Liver (tissue), 9 donors: ENCODE data around the gene C3orf70. TPM values are rescaled to one million over a fixed set of nuclear protein-coding genes. Genes with fewer than 3 reads are reported as not detected.

Experiments
- DNase-seq: peaks from one replicate; pipeline ENCODE4 v3.0.0-alpha.2; 2017; ENCODE audit warnings: low spot score
- H3K27ac ChIP-seq, 2 donors: one replicate each; pipeline ENCODE4 v1.7.0; 2013; ENCODE audit warnings: inconsistent platforms in 2 of 2, low read length in 2 of 2, control low read depth in 1 of 2, low read depth in 1 of 2, mild to moderate bottlenecking in 1 of 2
- H3K27me3 ChIP-seq, 4 donors: one replicate each; pipeline versions ENCODE4 v1.6.1 to v1.7.0; 2013; ENCODE audit warnings: low read length in 3 of 4, inconsistent platforms in 1 of 4, mild to moderate bottlenecking in 1 of 4, moderate library complexity in 1 of 4; ENCODE audit not compliant: control insufficient read depth in 4 of 4, insufficient read depth in 4 of 4
- H3K36me3 ChIP-seq, 4 donors: one replicate each; pipeline versions ENCODE4 v1.6.1 to v1.7.0; 2013; ENCODE audit warnings: low read length in 3 of 4, mild to moderate bottlenecking in 3 of 4, low read depth in 1 of 4, moderate library complexity in 1 of 4; ENCODE audit not compliant: control insufficient read depth in 4 of 4, insufficient read depth in 3 of 4
- H3K4me1 ChIP-seq, 4 donors: one replicate each; pipeline versions ENCODE4 v1.6.1 to v1.7.0; 2013; ENCODE audit warnings: low read length in 3 of 4, mild to moderate bottlenecking in 3 of 4, moderate library complexity in 1 of 4; ENCODE audit not compliant: control insufficient read depth in 4 of 4, insufficient read depth in 4 of 4
- H3K4me3 ChIP-seq, 3 donors: one replicate each; pipeline versions ENCODE4 v1.6.1 to v1.7.0; 2013; ENCODE audit warnings: low read length in 3 of 3, control low read depth in 1 of 3, low read depth in 1 of 3, mild to moderate bottlenecking in 1 of 3
- H3K9ac ChIP-seq, 2 donors: one replicate each; pipeline ENCODE4 v1.7.0; 2013; ENCODE audit warnings: low read length in 2 of 2, mild to moderate bottlenecking in 2 of 2, moderate library complexity in 2 of 2, control low read depth in 1 of 2, low read depth in 1 of 2
- H3K9me3 ChIP-seq, 4 donors: one replicate each; pipeline versions ENCODE4 v1.6.1 to v1.7.0; 2013; ENCODE audit warnings: low read length in 3 of 4; ENCODE audit not compliant: control insufficient read depth in 4 of 4
- EGR1 ChIP-seq, 2 donors: IDR thresholded peaks; 2 replicates each; pipeline ENCODE4 v1.6.1; 2016 to 2018; ENCODE audit warnings: antibody characterized with exemption in 2 of 2, low read depth in 2 of 2
- FOXA1 ChIP-seq: IDR thresholded peaks from 2 replicates; pipeline ENCODE4 v1.6.1; 2016; ENCODE audit warnings: antibody characterized with exemption
- FOXA2 ChIP-seq: IDR thresholded peaks from 2 replicates; pipeline ENCODE4 v1.6.1; 2016; ENCODE audit warnings: antibody characterized with exemption
- GABPA ChIP-seq, 2 donors: IDR thresholded peaks in 1 of 2; conservative IDR thresholded peaks in 1 of 2; 2 replicates each; pipeline ENCODE4 v1.6.1; 2016; ENCODE audit warnings: antibody characterized with exemption in 2 of 2, mild to moderate bottlenecking in 1 of 2, moderate library complexity in 1 of 2
- HNF4G ChIP-seq: IDR thresholded peaks from 2 replicates; pipeline ENCODE4 v1.6.1; 2016; ENCODE audit warnings: antibody characterized with exemption
- JUND ChIP-seq, 2 donors: IDR thresholded peaks; 2 replicates each; pipeline ENCODE4 v1.6.1; 2016; ENCODE audit warnings: antibody characterized with exemption in 2 of 2
- NR2F2 ChIP-seq: IDR thresholded peaks from 2 replicates; pipeline ENCODE4 v1.6.1; 2016; ENCODE audit warnings: antibody characterized with exemption
- RAD21 ChIP-seq, 2 donors: IDR thresholded peaks; 2 replicates each; pipeline ENCODE4 v1.6.1; 2016; ENCODE audit warnings: antibody characterized with exemption in 2 of 2, mild to moderate bottlenecking in 2 of 2
- RXRA ChIP-seq, 2 donors: IDR thresholded peaks; 2 replicates each; pipeline ENCODE4 v1.6.1; 2017 to 2018; ENCODE audit warnings: antibody characterized with exemption in 2 of 2, mild to moderate bottlenecking in 1 of 2
- TAF1 ChIP-seq: conservative IDR thresholded peaks from 2 replicates; pipeline ENCODE4 v1.6.1; 2016; ENCODE audit warnings: antibody characterized with exemption, mild to moderate bottlenecking
- WGBS: extraction: QIAGEN DNeasy Blood & Tissue Kit; methylation state at CpG from one replicate; pipeline ENCODE4 v1.1.7; 2013; 5-methylcytosine and 5-hydroxymethylcytosine counted together
- polyA plus RNA-seq, 2 donors: library from polyadenylated mRNA; stranded (reverse) in 1 of 2; unstranded in 1 of 2; fragments of 200-250 nt in 1 of 2; fragments of >200 nt in 1 of 2; fragmentation: Nextera tagmentation in 1 of 2; extraction: Ambion mirVana in 1 of 2; gene quantifications; one replicate each; pipeline versions ENCODE4 v1.2.1 to v1.2.3, GENCODE V29; 2013 to 2015
- total RNA-seq, 2 donors: library from RNA; depleted of rRNA; stranded (reverse); fragments of >200 nt; gene quantifications; one replicate each; pipeline ENCODE4 v1.2.3, GENCODE V29; 2014
- TF ChIP-seq, protein P1 (sequence below): IDR thresholded peaks from 2 replicates; pipeline ENCODE4 v1.6.1; 2016; ENCODE audit warnings: antibody characterized with exemption
- TF ChIP-seq, protein P2 (sequence below): IDR thresholded peaks from 2 replicates; pipeline ENCODE4 v1.6.1; 2016; ENCODE audit warnings: antibody characterized with exemption
- TF ChIP-seq, protein P3 (sequence below): fragments of 150-350 bp; IDR thresholded peaks from 2 replicates; pipeline ENCODE4 v1.5.1; 2017; ENCODE audit warnings: improper control_type of control experiment, low read depth, low read length; ENCODE audit not compliant: missing input control
- donor health status: healthy.
- donor health status: healthy.
- donor health status: healthy.
- donor health status: healthy.
- donor health status: healthy.

C3orf70 gene
- total and polyA plus RNA-seq, 4 donors, result 0.15 to 0.79 (median 0.41) TPM

DNA sequence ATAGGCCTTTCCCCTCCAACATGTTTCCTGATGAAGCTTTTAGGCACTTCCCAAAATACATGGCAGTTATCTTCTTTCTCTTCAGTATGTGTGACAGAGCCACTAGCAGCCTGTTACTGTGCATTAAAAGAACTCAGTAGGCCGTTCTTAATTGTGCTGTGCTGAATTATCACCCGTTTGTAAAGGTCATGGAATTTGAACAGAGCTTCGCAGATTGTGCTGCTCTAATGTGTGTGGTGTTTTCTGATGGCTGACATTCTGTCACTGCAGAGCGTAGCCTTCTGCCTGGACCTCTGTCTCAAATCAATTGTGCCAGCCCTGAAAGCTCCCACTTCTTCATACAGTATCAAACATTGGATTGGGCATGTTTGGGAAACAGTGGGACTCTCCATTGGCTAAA, 111.3 kb downstream of the C3orf70 start:
- no peak for TF ChIP-seq RAD21 (IDR thresholded peaks at IDR 0.05)
- TF ChIP-seq, protein P1, sequence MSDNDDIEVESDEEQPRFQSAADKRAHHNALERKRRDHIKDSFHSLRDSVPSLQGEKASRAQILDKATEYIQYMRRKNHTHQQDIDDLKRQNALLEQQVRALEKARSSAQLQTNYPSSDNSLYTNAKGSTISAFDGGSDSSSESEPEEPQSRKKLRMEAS, result no peak
- TF ChIP-seq RXRA (IDR thresholded peaks at IDR 0.05), result no peak
- TF ChIP-seq TAF1, result no peak
- TF ChIP-seq NR2F2, result no peak
- no peak overlapping the region for H3K27ac ChIP-seq
- no peaks in the 10 kb centered on the region for H3K36me3 ChIP-seq
- no peaks in the 10 kb centered on the region for H3K27me3 ChIP-seq
- DNase-seq, result no peak
- H3K9me3 ChIP-seq, result no peaks in the 10 kb centered on the region
- H3K4me3 ChIP-seq, result no peak overlapping the region
- H3K4me1 ChIP-seq, result peaks cover 0 to 11% (median 1%) of the 10 kb centered on the region in 4 donors
- WGBS, result 97% methylated on average over 4 of the region's 4 CpGs
- H3K9ac ChIP-seq, result no peak overlapping the region

DNA sequence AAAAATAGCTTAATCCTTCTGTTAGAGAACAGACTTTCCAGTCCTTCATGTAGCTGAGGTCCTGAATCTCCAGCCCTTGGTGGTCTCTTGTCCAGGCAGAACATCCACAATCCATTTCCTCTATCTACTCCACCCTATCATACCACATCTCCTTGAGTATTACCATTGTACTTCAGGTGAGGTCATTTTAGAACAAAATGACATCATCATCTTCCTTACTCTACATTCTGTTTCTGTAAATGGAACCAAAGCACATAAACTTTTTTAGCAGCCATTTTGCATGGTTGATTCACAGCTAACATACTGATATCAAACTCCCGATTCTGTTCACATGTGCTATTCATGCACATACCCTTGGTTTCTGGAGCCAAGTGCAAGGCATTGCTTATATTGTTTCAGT, 112.4 kb downstream of the C3orf70 start:
- Histone ChIP-seq H3K9ac (no peak overlapping the region), H3K27ac (no peak overlapping the region), H3K4me3 (no peak overlapping the region), H3K36me3 (no peaks in the 10 kb centered on the region), H3K9me3 (no peaks in the 10 kb centered on the region), H3K27me3 (no peaks in the 10 kb centered on the region), H3K4me1 (peaks cover 0 to 5% (median 0%) of the 10 kb centered on the region in 4 donors)
- 97% methylated on average over 1 of the region's 1 CpG for WGBS
- no peak for DNase-seq
- no peak for TF ChIP-seq HNF4G
- TF ChIP-seq, protein P2, sequence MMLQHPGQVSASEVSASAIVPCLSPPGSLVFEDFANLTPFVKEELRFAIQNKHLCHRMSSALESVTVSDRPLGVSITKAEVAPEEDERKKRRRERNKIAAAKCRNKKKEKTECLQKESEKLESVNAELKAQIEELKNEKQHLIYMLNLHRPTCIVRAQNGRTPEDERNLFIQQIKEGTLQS, result no peak
- TF ChIP-seq TAF1, result no peak
- TF ChIP-seq GABPA (IDR thresholded peaks at IDR 0.05 in 1 of 2, conservative IDR thresholded peaks at IDR 0.05 in 1 of 2), result no peak
- no peak for TF ChIP-seq FOXA2
- TF ChIP-seq, protein P1, result no peak
- TF ChIP-seq FOXA1, result no peak

DNA sequence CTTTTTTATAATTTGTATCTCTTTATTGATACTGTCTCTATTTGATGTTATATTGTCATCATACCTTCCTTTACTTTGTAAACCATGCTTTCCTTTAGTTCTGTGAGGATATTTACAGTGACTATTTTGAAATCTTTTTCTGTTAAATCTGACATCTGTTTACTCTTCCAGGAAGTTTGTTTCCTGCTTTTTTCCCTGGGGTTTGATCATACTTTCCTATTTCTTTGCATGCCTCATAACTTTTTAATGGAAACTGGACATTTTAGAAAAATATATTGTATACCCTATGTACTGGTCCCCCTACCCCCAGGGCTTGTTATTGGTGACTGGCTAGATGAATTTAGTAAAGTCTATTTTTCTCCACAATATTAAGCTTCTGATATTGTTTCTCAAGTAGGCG, 115.1 kb downstream of the C3orf70 start:
- TF ChIP-seq NR2F2, result no peak
- TF ChIP-seq, protein P3, sequence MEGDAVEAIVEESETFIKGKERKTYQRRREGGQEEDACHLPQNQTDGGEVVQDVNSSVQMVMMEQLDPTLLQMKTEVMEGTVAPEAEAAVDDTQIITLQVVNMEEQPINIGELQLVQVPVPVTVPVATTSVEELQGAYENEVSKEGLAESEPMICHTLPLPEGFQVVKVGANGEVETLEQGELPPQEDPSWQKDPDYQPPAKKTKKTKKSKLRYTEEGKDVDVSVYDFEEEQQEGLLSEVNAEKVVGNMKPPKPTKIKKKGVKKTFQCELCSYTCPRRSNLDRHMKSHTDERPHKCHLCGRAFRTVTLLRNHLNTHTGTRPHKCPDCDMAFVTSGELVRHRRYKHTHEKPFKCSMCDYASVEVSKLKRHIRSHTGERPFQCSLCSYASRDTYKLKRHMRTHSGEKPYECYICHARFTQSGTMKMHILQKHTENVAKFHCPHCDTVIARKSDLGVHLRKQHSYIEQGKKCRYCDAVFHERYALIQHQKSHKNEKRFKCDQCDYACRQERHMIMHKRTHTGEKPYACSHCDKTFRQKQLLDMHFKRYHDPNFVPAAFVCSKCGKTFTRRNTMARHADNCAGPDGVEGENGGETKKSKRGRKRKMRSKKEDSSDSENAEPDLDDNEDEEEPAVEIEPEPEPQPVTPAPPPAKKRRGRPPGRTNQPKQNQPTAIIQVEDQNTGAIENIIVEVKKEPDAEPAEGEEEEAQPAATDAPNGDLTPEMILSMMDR, result no peak
- H3K36me3 ChIP-seq, result no peaks in the 10 kb centered on the region
- H3K4me3 ChIP-seq, result no peak overlapping the region
- 98% methylated on average over 1 of the region's 1 CpG for WGBS
- no peak for DNase-seq
- no peak overlapping the region for H3K9ac ChIP-seq
- H3K27me3 ChIP-seq, result no peaks in the 10 kb centered on the region
- H3K9me3 ChIP-seq, result no peaks in the 10 kb centered on the region
- H3K27ac ChIP-seq, result no peak overlapping the region
- H3K4me1 ChIP-seq, result no peaks in the 10 kb centered on the region

DNA sequence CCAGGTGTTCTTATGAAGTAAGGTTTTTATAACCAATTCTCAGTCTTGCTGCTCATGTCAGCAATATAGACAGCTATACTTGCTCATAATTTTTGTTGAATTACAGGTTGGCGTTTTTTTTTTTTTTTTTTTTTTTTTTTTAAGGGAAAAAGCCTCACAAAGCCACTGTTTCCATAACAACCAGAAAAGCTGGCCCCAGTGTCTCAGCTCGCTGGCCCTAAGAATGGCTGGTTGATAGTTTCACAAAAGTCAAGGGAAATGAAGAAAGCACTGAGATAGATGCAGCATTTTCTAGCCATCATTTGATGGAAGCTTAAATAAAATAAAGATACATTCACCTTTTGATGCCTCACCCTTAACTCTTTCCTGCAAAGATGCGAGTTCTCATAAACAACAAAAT, 121.9 kb downstream of the C3orf70 start:
- no peaks in the 10 kb centered on the region for H3K9me3 ChIP-seq
- 95% methylated on average over 3 of the region's 3 CpGs for WGBS
- peaks cover 0 to 5% (median 0%) of the 10 kb centered on the region in 4 donors for H3K4me1 ChIP-seq
- H3K27me3 ChIP-seq, result no peaks in the 10 kb centered on the region
- no peak for TF ChIP-seq JUND (IDR thresholded peaks at IDR 0.05)
- TF ChIP-seq EGR1 (IDR thresholded peaks at IDR 0.05; ENCODE audit: low read depth in 2 of 2), result no peak
- TF ChIP-seq RAD21 (IDR thresholded peaks at IDR 0.05), result no peak
- TF ChIP-seq TAF1, result no peak
- TF ChIP-seq FOXA1, result no peak
- H3K27ac ChIP-seq, result no peak overlapping the region
- H3K9ac ChIP-seq, result no peak overlapping the region
- peaks cover 0 to 3% (median 0%) of the 10 kb centered on the region in 4 donors for H3K36me3 ChIP-seq
- DNase-seq, result no peak
- H3K4me3 ChIP-seq, result no peak overlapping the region
